PFSK-1 (cell line): ENCODE results near the gene APOBEC3B.

Source experiments
- FOXP2 ChIP-seq: optimal IDR thresholded peaks from 2 replicates; pipeline ENCODE3; 2011; ENCODE audit warnings: borderline replicate concordance, control low read depth, inconsistent platforms; ENCODE audit not compliant: insufficient read depth; ENCODE audit errors: extremely low read length, extremely low read depth
- POLR2AphosphoS5 ChIP-seq: IDR thresholded peaks from 2 replicates; pipeline ENCODE4 v1.6.1; 2012; ENCODE audit warnings: low read depth, mild to moderate bottlenecking, control low read depth, low read length, moderate library complexity
- REST ChIP-seq, 2 experiments: IDR thresholded peaks; 2 replicates each; pipeline versions ENCODE4 v1.6.1 to v1.8.0; 2011 to 2012; ENCODE audit warnings: low read depth in 2 of 2, low read length in 2 of 2, control low read depth in 1 of 2, inconsistent platforms in 1 of 2, mild to moderate bottlenecking in 1 of 2, moderate library complexity in 1 of 2; ENCODE audit not compliant: insufficient read depth in 1 of 2
- SIN3A ChIP-seq: IDR thresholded peaks from 2 replicates; pipeline ENCODE4 v1.6.1; 2012; ENCODE audit warnings: mild to moderate bottlenecking, low read length, moderate library complexity, borderline replicate concordance; ENCODE audit not compliant: insufficient read depth
- TAF1 ChIP-seq: IDR thresholded peaks from 2 replicates; pipeline ENCODE4 v1.6.1; 2012; ENCODE audit warnings: low read length, control low read depth, borderline replicate concordance; ENCODE audit not compliant: insufficient read depth

The APOBEC3B gene

GRCh38 chr22:38997518-38997917 lies 15.4 kb downstream of the APOBEC3B start:
- TF ChIP-seq SIN3A (no peak), POLR2AphosphoS5 (no peak), FOXP2 (no peak), TAF1 (no peak), REST (IDR thresholded peaks at IDR 0.05; ENCODE audit: insufficient read depth in 1 of 2, low read depth in 2 of 2, low read length in 2 of 2) (no peak)

- no peak for TF ChIP-seq TAF1
- no peak for TF ChIP-seq REST (IDR thresholded peaks at IDR 0.05; ENCODE audit: insufficient read depth in 1 of 2, low read depth in 2 of 2, low read length in 2 of 2)
- no peak for TF ChIP-seq POLR2AphosphoS5
- no peak for TF ChIP-seq SIN3A
- TF ChIP-seq FOXP2, result no peak
These were observed 21.1 kb downstream of the APOBEC3B start for GRCh38 chr22:39003165-39003638.

DNA sequence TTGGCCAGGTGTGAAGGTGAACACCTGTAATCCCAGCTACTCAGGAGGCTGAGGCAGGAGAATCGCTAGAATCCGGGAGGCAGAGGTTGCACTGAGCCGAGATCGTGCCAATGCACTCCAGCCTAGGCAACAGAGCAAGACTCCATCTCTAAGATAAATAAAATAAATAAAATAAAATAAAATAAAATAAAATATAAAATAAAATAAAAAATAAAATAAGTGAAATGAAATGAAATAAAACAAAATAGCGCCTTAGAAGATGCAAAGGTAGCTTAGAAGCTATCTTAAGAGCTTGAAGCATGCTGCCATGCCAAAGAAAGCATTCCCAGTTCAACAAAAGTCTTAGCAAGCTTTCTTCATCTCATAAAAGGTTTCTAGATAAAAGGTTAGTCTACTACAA lies 25.0 kb downstream of the APOBEC3B start:
- TF ChIP-seq TAF1, result no peak
- no peak for TF ChIP-seq SIN3A
- no peak for TF ChIP-seq FOXP2
- TF ChIP-seq POLR2AphosphoS5, result no peak
- no peak for TF ChIP-seq REST (IDR thresholded peaks at IDR 0.05; ENCODE audit: insufficient read depth in 1 of 2, low read depth in 2 of 2, low read length in 2 of 2)

DNA sequence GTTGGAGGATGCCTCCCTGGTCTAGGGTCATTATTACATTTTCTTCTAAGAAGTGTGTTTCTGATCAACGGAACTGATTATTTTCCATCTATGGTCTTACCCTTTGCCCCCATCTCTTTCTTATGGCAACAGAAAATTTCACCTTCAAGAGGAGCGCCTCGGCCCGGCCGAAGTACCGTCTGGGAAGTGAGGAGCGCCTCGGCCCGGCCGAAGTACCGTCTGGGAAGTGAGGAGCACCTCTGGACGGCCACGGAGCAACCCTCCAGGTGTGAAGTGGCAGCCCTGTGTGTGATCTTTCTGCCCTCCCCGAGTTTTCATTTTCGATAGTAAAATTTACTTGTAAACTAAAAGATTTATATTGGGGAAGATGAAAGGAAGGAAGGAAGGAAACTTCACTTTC lies 28.8 kb downstream of the APOBEC3B start:
- TF ChIP-seq SIN3A (no peak), REST (IDR thresholded peaks at IDR 0.05; ENCODE audit: insufficient read depth in 1 of 2, low read depth in 2 of 2, low read length in 2 of 2) (no peak), FOXP2 (no peak), POLR2AphosphoS5 (no peak), TAF1 (no peak)
